ENCODE data around the gene SEPSECS.

Gene SEPSECS

DNA sequence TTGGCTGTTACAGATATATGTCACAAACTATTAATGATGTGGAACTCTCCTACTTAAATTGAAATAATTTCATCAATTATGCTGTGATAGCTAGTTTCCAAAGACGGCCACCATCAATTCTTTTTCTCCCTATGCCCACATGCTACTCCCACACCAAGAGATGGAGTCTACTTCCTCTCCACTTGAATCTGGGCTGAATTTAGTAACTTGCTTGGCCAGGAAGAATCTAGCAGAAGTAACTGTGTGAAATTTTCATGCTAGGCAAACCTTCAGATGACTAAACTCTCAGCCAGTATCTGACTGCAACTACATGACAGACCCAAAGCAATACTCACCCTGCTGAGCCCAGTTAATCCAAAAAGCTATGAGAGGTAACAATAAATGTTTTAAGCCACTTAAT, 3.2 kb downstream of the SEPSECS start:
- TF ChIP-seq, protein P1, sequence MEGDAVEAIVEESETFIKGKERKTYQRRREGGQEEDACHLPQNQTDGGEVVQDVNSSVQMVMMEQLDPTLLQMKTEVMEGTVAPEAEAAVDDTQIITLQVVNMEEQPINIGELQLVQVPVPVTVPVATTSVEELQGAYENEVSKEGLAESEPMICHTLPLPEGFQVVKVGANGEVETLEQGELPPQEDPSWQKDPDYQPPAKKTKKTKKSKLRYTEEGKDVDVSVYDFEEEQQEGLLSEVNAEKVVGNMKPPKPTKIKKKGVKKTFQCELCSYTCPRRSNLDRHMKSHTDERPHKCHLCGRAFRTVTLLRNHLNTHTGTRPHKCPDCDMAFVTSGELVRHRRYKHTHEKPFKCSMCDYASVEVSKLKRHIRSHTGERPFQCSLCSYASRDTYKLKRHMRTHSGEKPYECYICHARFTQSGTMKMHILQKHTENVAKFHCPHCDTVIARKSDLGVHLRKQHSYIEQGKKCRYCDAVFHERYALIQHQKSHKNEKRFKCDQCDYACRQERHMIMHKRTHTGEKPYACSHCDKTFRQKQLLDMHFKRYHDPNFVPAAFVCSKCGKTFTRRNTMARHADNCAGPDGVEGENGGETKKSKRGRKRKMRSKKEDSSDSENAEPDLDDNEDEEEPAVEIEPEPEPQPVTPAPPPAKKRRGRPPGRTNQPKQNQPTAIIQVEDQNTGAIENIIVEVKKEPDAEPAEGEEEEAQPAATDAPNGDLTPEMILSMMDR (IDR thresholded peaks at IDR 0.05; ENCODE audit: low read depth, low read length): no peak
- H3K4me3 ChIP-seq (ENCODE audit: low read depth, low read length): no peak overlapping the region

DNA sequence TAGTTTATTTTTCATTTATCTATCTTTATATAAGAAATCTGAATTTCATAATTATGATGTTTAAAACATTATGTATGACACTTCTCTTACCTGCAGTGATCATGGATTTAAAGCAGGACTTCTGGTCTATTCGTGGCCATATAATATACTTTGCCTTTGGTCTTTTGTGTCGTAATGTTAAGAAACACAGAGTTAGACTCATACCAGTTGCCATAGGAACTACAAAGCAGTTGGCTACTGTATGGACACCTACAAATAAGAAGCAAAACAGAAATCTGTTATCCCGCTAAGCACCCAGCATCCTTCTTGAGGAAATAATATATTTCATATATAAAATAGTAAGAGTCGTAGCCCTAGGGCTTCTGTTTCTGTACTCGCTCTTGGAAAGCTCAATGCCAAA, 4.3 kb downstream of the SEPSECS start:
- TF ChIP-seq, protein P1 (IDR thresholded peaks at IDR 0.05; ENCODE audit: low read depth, low read length): no peak
- no peak overlapping the region for H3K4me3 ChIP-seq (ENCODE audit: low read depth, low read length)

DNA sequence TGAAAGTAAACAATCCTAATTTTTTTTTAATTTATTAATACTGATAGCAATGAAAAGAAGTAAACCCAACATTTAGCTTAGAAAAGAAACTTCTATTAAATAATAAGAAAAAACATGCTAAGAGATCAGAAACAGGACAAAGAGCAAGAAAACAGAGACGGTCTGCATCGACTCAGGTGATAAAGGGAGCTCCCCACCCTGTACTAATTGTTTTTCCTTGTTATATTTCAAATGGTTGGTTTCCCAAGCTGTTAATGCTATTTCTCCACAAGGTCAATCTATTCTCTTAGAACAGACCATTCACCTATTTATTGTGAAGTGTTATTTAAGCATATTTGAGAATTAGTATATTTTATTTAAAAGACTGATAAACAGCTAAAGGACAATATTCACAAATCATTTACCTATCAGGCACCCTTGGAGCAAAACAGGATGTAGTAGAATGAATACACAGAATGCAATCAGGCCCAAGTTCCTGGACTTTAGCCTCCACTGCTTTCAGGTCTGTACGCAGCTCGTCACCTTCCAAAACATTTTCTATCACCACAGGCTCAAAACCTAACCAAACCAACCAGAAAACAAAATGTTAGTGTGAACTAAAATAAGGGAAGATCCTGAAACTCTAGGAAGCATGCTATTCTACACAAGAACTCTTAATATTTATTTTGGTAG, 5.5 kb downstream of the SEPSECS start:
- H3K4me3 ChIP-seq (ENCODE audit: low read depth, low read length): no peak overlapping the region
- TF ChIP-seq, protein P1 (IDR thresholded peaks at IDR 0.05; ENCODE audit: low read depth, low read length): no peak

DNA sequence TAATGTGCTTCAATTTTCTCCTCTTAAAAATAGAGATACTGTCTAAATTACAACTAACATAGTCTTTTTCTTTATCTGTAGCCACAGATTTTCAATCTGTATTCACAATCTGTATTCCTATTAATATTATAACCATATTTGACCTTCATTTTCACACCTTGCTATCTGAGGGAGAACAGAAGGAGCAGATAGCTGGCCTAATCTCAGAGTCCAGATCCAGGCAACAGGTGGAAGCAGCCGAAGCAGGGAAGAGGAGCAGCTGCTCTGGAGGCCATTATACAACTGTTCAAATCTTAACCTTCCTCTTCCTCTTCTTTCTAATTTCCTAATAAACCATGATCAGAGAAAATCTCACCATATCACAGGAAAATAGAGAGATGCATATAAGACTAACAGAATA, 14.2 kb downstream of the SEPSECS start:
- H3K4me3 ChIP-seq (ENCODE audit: low read depth, low read length): no peak overlapping the region
- TF ChIP-seq, protein P1 (IDR thresholded peaks at IDR 0.05; ENCODE audit: low read depth, low read length): no peak

DNA sequence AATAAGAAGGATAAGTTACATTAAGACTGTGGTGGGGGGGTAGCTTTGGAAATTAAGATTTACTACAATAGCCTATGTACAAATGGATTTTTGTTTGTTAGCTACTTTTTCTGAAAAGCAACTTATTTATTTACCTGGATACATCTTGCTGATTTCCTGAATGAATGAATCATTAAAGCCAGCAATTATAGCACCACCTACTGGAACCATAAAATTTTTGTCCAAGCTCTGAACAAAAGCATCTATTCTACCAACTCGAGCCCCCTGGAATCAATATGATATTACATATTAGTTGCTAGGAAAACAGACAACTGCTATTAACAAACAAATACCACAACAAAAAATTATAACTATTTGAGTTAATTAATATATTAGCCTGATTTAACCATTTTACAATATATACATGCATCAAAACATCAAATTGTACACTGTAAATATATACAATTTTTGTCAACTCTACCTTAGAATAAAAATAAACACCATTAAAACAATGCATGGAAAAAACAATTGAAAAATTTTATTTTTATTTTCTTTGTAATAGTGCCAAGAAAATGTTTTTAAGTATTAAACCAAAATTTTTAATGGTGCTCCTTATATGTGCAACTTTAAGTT, 15.3 kb downstream of the SEPSECS start:
- TF ChIP-seq, protein P1 (IDR thresholded peaks at IDR 0.05; ENCODE audit: low read depth, low read length): peak; percentile 43; the same call in 1 of the 2 replicates

DNA sequence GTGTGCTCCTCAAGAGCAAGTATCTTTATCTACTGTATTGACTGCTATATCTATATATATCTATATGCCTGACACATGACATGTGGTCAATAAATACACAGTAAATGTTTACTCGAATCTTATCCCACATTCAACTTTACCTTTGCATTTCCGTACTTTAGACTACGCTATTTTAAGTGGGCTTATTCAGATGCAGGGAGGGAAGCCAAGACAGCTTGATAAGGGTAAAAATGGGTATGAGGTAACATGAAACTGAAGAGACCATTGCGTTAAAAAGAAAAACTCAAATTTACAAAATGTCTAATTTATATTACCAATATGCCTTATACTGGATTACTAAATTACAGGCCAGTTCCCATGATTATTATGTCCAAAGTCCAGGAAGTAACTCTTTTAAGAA, 17.8 kb downstream of the SEPSECS start:
- H3K4me3 ChIP-seq (ENCODE audit: low read depth, low read length): no peak overlapping the region
- TF ChIP-seq, protein P1 (IDR thresholded peaks at IDR 0.05; ENCODE audit: low read depth, low read length): no peak

More for the DNA sequence above, 15.3 kb downstream of the SEPSECS start:
- no peak overlapping the region for H3K4me3 ChIP-seq (ENCODE audit: low read depth, low read length)

DNA sequence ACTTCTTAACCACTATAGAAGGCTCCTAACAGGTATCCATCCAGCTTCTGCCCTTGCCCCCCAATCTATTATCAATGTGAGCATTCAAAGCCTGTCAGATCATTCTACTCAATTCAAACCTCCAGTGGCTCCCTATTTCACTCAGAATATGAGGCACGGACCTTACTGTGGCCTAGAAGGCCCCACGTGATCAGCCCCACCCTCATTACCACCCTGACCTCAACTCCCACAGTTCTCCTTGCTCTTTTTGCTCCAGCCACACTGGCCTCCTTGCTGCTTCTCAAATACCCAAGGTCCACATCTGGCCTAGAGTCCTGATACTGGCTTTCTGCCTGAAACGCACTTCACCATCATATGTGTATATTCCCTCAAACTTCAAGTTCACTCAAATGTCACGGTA, 18.7 kb downstream of the SEPSECS start:
- TF ChIP-seq, protein P1 (IDR thresholded peaks at IDR 0.05; ENCODE audit: low read depth, low read length): no peak

More for the DNA sequence above, 18.7 kb downstream of the SEPSECS start:
- H3K4me3 ChIP-seq (ENCODE audit: low read depth, low read length): no peak overlapping the region

Measured in WI38 (cell line).